ENCODE results near the gene ACOT13.
"Not testable (repeated sequence)": the region's sequence is repeated elsewhere in the genome, so short reads cannot be mapped to it uniquely, and the experiment has no call there.

ACOT13 gene

GRCh38 chr6:24666641-24667377 lies at the start of gene ACOT13, which contains the start of gene TDP2:
ACOT13 (plus strand) TSS chr6:24667077; CDS start chr6:24667264, 187 bp downstream.
TDP2 (minus strand) TSS chr6:24666899; CDS start chr6:24666862, 37 bp downstream.
- peak; percentile 99 for DNase-seq

DNA sequence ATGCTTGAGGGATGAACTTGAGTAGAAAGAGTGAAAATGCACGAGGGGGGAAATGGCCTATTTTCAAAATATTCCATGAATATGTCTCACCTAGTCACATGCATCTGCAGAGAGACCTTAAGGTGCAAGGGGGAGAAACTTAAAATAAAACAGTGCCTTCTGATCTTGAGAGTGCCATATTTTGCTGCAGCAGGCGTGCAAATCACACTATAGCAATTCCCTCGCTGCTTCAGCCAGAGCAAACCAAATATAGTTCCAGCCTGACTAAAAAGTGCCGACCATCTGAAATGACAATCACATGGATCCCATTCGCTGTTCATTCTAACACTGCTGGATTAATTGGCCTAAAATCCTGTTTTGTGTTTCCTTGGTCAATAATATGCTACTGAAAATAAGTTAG lies 47.2 kb upstream of the ACOT13 start:
- DNase-seq, result no peak

DNA sequence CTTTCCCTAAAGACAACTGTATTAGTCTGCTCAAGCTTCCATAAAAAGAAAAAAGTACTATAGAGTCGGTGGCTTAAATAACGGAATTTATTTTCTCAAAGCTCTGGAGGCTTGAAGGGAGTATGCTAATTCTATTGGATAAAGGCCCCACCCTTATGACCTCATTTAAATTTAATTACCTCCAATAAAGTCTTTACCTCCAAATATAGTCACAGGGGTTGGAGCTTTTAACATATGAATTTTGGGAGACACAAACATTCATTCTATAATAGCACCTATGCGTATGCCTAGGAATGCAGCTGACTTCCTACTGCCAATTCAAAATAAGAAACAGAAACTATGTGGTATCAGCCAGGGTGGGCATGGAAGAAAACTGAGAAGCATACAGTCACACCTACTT lies 46.2 kb upstream of the ACOT13 start:
- no peak for DNase-seq

- no peak for DNase-seq
These were observed 45.1 kb upstream of the ACOT13 start for GRCh38 chr6:24621626-24622289.

DNA sequence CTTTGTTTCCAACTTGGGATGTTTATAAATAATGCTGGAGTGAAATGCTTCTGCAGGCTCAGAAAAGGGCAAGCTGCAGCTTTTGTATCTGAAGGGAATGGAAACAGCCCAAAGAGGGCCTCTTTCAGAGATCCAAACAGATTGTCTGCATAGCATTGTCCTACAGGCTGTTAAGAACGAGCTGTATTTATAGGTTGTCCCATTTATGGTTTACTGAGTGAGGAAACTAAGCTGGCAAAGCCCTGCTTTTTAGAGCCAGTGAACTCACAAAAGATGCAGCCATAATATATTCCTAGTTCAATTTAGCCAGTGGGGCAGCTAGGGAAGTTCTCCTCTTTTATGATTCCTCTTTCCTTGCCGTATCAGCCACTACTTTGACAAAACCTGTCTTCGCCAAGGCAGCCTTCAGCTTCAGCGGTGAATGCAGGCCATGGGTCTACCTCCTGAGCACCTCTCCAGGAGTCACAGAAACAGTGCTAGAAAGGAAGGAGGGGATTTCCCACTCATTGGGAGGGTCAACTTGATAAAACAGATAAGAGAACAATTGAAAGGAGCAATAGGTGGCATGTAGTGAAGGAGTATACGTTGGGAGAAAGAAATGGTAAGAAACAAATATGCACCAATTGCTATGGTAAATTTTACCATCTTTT lies 35.9 kb upstream of the ACOT13 start:
- no peak for DNase-seq

GRCh38 chr6:24631671-24632070 lies 35.2 kb upstream of the ACOT13 start:
- no peak for DNase-seq

- DNase-seq, result no peak
These were observed 34.3 kb upstream of the ACOT13 start for GRCh38 chr6:24632573-24632972.

DNA sequence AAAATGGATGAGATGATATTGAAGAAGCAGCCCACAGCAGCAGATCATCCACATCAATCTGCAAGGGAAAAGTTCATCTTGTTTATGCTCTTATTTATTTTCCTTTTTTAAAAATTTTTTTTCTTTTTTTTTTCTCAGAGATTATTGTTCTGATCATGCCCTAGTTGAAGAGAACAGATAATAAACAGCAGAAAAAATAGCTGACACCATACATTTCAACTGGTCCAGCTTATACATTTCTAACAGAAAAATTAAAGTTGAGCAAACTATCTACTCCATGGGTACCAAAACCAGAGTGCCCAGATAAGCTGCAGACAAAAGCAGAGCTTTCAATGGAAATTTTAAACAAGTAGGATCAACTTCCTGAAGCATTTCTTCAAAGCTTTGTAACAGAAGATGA lies 30.2 kb upstream of the ACOT13 start:
- DNase-seq, result no peak

- no peak for DNase-seq
These were observed 26.7 kb upstream of the ACOT13 start for GRCh38 chr6:24640166-24640565.

GRCh38 chr6:24640631-24641030 lies 26.2 kb upstream of the ACOT13 start:
- not testable (repeated sequence) for DNase-seq

DNA sequence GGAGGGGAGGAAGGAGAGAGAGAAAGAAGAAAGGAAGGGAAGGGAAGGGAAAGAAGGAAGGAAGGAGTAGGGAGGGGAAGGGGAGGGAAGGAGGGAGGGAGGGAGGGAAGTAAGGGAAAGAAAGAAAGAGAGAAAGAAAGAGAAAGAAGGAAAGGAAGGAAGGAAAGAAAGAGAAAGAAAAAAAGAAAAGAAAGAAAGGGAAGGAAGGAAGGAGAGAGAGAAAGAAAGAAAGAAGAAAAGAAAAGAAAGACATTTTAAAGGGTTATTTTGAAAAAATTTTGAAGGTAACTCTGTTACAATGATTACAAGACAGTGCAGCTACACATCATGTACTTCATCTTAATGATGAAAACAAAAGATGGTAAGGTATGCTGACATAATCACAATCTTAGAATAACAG lies 24.8 kb upstream of the ACOT13 start:
- no peak for DNase-seq

DNA sequence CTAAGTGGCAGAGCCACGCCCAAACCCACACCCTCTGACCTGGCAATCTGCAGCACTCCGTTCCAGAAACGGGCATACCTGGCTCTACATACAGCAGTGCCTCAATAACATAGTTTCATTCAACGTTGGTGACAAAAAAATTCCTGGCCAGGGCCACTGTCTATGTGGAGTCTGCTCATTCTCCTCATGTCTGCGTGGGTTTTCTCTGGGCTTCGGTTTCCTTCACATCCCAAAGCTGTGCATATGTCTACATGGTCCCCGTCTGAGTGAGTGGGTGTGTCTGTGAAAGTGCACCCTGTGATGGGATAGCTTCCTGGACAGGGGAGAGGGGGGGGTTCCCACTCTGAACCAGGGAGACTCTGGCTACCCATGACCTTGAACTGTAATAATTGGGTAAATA lies 23.0 kb upstream of the ACOT13 start:
- DNase-seq, result no peak

- no peak for DNase-seq
These were observed 22.5 kb upstream of the ACOT13 start for GRCh38 chr6:24644377-24644776.

DNA sequence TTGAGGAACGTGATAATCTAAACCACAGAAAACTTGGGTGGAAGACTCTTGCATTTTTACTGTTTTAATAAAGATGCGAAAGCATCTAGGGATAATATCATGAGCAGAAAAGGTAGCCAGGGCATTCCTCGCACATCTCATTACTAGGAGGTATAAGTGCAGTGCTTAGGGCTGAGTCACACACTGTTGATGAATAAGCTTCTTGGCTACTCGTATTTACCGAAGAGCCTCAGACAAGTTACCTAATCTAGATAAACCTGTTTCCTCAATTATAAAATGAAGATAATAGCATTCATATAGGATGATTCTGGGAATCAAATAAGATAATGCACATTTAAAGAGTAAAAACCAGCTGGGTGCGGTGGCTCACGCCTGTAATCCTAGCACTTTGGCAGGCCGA lies 20.1 kb upstream of the ACOT13 start:
- DNase-seq, result no peak

DNA sequence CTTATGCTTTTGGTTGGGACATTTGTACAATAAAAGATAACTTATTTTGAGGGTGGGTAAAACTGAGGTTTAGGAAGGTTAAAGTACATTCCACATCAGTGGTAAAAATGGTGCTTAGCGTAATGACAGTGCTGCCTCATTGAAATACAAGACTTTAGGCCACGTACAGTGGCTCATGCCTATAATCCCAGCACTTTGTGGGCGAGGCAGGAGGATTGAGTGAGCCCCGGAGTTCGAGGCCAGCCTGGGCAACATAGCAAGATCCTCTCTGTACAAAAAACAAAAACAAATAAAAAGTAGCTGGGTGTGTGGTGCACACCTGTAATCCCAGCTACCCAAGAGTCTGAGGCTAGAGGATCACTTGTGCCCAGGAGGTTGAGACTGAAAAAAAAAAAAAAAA lies 18.6 kb upstream of the ACOT13 start:
- DNase-seq, result no peak

GRCh38 chr6:24649691-24650090 lies 17.2 kb upstream of the ACOT13 start:
- no peak for DNase-seq

GRCh38 chr6:24650365-24650764 lies 16.5 kb upstream of the ACOT13 start:
- no peak for DNase-seq

GRCh38 chr6:24655215-24655614 lies 11.7 kb upstream of the ACOT13 start:
- no peak for DNase-seq

DNA sequence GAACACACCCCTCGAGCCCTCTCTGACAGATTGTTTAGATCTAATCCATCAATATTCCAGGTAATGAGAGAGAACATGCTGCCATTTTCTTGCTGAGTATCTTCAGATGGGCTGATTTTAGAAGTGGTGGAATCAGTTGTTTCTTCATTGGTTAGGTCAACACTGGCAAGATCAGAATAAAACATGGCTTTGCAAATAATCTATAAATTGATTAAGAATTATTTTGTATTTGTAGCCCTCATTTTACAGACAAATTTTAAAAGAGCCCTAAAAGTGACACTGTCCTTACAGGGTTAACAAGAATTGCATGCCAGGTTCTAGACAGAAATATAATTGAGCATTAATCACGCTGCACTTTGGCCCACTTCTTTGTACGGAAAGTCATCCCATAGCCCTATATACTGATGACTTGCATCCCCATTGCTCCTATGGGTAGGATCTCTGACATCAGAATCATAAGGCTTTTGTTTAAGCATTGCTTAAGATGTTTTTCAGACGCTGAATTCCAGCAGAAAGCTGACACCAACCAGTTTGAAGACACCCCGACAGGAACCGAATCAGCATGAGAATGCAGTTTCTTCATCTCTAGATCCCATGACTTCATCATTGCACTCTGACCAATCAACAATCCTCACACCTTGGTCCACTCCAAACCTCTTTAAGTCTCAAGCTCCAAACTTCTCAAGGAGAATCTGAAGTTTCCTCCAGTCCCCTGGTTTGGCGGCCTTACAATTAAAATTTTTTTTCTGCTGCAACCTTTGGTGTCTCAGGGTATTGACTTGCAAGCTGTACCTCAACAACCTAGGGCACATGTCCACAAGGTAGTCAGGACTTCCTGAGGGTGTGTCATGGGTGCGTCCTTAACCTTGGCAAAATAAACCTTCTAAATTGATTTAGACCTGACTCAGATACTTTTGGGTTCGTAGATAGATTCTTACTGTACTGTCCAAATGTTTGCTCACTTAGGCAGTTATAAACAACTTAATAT lies 8.0 kb upstream of the ACOT13 start:
- DNase-seq, result peak; percentile 93

DNA sequence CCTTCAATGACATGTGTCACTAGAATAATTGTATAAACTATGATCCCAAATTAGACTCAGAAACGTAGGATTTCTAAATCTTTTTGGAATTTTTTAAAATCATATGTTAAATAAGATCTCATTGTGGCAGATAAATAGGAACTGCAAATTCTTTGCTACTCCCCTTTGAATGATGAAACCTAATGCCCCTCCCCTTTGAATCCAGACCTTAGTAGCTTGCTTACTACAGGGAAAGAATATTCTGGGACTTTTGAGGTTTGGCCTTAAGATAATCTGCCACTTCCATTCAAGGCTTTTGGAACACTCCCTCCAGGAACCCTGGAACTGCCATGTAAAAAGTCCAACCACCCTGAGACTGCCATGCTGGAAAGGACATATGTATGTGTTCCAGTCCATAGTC lies 7.3 kb upstream of the ACOT13 start:
- peak; percentile 42 for DNase-seq

DNA sequence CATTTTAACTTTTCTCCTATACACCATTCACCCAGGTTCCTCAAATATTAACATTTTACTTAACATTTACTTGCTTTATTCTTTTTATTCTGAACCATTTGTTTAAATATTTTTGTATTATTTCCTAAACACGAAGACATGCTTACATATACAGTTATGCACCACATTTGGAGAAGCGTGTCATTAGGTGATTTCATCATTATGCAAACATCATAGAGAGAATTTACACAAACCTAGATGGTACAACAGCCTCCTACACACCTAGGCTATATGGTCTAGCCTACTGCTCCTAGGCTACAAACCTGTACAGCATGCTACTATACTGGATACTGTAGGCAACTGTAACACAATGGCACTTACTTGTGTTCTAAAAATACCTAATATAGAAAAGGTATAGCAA lies 6.8 kb upstream of the ACOT13 start:
- DNase-seq, result peak; percentile 56

DNA sequence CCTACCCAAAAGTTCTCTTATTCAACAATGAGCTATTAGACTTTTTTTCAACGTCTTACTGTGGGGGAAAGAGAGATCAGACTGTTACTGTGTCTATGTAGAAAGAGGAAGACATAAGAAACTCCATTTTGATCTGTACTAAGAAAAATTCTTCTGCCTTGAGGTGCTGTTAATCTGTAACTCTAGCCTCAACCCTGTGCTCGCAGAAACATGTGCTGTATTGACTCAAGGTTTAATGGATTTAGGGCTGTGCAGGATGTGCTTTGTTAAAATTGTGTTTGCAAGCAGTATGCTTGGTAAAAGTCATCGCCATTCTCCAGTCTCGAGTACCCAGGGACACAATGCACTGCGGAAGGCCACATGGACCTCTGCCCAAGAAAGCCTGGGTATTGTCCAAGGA lies 5.1 kb upstream of the ACOT13 start:
- DNase-seq, result not testable (repeated sequence)

- no peak for DNase-seq
These were observed 4.6 kb upstream of the ACOT13 start for GRCh38 chr6:24662236-24662635.

Measured in suppressor macrophage treated with lipopolysaccharide for 4 hours (primary cell).